Nucleus accumbens (tissue), 56 donors: ENCODE results near the gene B3GNT9.
A peak's percentile ranks its signal among the peaks of the same experiment; 100 is the strongest.

Experiments
- DNase-seq, 56 donors: peaks; one replicate each; lab custom pipeline; 2025; lab: John Stamatoyannopoulos, UW

The B3GNT9 gene, protein sequence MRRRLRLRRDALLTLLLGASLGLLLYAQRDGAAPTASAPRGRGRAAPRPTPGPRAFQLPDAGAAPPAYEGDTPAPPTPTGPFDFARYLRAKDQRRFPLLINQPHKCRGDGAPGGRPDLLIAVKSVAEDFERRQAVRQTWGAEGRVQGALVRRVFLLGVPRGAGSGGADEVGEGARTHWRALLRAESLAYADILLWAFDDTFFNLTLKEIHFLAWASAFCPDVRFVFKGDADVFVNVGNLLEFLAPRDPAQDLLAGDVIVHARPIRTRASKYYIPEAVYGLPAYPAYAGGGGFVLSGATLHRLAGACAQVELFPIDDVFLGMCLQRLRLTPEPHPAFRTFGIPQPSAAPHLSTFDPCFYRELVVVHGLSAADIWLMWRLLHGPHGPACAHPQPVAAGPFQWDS

DNA sequence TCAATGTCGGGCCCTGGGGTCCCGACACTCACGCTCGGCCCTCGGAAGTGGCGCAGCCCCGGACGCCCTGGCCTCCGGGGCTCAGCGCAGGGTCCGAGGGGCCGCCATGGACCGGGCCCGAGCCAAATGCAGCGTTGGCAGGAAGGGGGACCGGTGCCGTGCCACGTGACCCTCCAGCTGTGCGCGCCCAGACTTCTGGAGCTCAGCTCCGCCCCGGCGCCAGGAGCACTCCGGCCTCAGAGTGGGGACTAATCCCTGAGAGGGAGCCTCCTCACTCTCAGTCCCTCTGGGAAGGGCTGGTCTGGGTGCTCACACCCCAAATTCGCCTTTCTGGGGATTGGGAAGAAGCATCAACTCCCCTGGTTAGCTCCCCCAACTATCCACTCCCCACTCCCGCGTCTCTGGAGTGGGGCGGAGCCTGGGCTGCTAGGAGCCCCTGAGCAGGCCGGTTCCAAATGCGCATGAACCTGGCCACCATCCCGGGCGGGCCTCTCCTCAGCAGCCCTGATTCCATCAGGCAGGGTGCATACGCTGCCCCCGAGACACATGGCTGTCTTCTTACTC, at the start of gene B3GNT9:
Gene B3GNT9, minus strand, starts transcription at position 166 of the 564 bp plus-strand sequence. CDS start 513 bp downstream, outside the sequence.
- peak in 39 of 56 donors; percentile 20 to 83 (median 56) for DNase-seq

GRCh38 chr16:67200491-67200890, 49.7 kb upstream of the B3GNT9 start:
- no peak for DNase-seq

DNA sequence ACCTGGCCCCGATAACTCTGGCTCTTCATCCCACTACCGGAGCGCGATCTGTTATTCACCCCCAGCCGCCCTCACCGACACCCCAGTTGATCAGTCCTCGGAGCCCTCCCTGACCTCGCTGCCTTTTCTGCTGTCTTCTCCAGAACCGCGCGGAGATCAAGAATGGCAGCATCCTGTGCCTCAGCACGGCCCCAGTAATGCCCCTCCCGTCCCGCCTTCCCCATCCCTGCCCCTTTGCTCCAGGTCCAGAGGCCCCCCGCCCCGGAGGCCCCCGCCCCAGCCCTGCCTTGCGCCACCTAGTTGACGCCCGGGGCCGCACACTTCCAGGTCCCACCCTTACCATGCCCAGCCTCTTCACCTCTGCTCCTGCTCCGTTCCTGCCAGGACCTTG, 49.0 kb upstream of the B3GNT9 start:
- DNase-seq, result no peak

GRCh38 chr16:67199011-67199807, 48.4 kb upstream of the B3GNT9 start, which contains the start of gene ELMO3:
Gene ELMO3 (plus strand): TSS chr16:67199131. CDS start chr16:67199327, 196 bp downstream.
- DNase-seq, result no peak

GRCh38 chr16:67198238-67198734, 47.5 kb upstream of the B3GNT9 start:
- peak in 38 of 56 donors; percentile 11 to 68 (median 36) for DNase-seq

GRCh38 chr16:67197704-67198103, 46.9 kb upstream of the B3GNT9 start:
- DNase-seq, result no peak

DNA sequence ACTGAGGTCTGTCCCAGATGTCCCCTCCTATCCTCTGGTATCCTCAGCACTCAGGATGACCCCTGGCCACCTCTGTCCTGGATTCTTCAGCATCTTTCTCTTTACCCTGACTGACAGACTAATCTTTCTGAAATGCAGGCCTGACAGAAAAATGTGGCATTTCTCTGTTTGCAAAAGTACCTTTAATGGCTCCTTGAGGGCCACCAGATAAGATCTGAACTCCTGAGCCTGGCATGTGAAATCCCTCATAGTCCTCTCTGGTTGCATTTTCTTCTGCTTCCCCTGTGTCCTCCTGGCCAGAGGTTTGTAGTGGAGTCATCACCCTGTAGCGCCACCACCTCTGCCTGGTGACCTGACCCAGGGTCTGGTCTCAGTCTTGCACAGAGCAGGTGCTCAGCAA, 46.1 kb upstream of the B3GNT9 start:
- DNase-seq, result no peak

- no peak for DNase-seq
These were observed 44.9 kb upstream of the B3GNT9 start for GRCh38 chr16:67195676-67196075.

GRCh38 chr16:67194260-67194659, 43.5 kb upstream of the B3GNT9 start:
- DNase-seq, result no peak

DNA sequence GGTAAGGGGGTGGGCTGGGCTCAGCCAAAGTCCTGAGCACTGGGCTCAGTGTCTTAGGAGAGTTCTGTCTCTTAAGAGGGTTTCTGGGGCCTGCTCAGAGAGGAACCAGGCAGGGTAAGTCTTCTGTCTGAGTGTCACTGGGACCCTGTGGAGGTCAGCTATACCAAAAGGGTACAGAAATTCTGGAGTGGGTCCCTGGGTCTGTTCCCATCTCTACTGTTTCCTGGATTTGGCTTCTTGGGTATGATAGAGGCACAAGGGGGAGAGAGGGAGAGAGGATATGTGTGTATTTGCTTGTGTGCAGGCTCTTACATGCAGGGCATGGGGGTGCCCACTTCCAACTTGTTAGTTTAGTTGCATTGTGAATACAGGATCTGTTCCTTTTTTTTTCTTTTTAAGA, 42.7 kb upstream of the B3GNT9 start:
- no peak for DNase-seq

DNA sequence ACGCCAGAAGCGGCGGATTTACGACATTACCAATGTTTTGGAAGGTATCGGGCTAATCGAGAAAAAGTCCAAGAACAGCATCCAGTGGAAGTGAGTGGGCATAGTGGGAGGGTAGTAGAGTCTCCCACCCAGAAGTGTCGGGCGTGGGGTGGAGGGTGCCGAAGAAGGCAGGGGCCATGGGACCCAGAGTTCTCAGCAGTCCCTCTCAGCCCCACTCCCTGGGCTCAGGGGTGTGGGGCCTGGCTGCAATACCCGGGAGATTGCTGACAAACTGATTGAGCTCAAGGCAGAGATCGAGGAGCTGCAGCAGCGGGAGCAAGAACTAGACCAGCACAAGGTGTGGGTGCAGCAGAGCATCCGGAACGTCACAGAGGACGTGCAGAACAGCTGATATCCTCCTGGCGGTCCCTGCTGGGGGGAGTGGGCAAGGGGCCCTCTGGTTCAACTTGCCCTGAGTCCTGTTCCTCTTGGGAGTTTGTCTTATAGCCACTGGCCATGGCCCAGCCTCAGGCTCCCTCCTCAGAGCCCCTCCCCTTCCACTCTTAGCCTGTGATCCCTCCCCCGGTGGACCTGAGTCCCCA, 42.1 kb upstream of the B3GNT9 start:
- no peak for DNase-seq

- DNase-seq, result peak; percentile 51 to 94 (median 87)
These were observed 41.3 kb upstream of the B3GNT9 start, which contains the start of gene E2F4 for GRCh38 chr16:67191995-67192681. Gene E2F4 (plus strand): TSS chr16:67192155. CDS start chr16:67192228, 73 bp downstream.

DNA sequence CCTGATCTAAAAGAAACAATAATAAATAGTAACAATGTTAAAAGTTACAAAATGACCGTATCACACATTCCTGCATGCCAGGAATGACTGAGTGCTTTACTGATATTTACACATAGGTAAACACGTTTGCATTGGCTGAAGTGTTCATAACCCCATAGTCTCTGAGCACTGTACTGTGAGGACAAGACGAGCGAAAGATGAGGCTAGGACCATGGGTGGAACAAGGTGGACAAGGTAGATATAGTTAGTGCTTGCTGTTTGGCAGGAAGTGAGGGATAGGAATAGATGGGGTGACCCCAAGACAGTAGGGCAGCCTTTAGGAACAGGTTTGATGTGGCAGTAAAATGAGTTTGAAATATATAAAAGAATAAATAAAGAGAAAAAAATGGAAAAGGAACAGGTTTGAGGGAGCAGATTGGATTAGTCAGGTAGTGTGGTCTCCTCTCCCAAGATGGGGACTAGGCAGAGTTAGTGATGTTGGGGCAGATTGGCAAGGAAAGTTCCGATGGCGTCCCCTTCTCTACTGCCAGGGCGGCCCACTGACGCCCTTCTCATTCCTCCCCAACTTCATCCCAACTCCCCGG, 40.7 kb upstream of the B3GNT9 start:
- no peak for DNase-seq

DNA sequence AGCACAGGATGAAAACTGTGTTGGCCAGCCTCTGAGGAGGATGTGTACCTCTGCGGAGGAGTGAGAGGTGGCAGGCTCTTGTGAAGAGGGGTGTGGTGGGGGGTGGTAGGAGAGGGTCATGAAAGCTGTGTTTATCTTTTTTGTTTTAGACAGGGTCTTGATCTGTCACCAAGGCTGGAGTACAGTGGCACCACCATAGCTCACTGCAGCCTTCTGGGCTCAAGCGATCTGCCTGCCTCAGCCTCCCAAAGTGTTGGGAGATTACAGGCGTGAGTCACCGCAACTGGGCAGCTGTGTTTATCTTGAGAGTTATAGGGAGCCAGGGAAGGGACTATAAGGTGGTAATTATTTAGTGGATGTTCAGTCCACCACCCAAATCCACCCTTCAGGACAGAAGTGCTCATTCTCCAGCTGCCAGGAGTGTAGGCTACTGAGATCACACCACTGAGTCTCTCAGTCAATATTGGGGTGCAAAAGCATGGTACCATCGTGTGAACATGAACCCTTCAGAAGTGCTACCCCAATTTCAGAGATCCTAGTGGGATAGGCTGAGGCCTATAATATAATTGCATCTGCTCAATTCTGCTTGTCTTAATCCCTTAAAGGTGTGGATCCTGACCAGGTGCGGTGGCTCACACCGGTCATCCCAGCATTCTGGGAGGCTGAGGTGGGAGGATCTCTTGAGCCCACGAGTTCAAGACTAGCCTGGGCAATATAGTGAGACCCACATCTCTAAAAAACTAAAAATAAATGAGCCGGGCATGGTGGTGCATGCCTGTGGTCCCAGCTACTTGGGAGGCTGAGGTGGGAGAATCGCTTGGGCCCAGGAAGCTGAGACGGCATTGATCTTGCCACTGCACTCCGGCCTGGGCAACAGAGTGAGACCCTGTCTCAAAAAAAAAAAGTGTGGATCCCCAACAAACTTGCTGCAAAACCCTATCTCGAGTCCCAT, 39.9 kb upstream of the B3GNT9 start:
- DNase-seq, result no peak

GRCh38 chr16:67190041-67190440, 39.2 kb upstream of the B3GNT9 start, which contains the start of gene EXOC3L1:
Gene EXOC3L1 (minus strand): TSS chr16:67190136. CDS start chr16:67189676, 460 bp downstream.
- DNase-seq, result no peak

- no peak for DNase-seq
These were observed 38.0 kb upstream of the B3GNT9 start for GRCh38 chr16:67188798-67189197.

GRCh38 chr16:67188323-67188722, 37.5 kb upstream of the B3GNT9 start:
- no peak for DNase-seq
